LNCAP (cell line): Measurements from ENCODE around the gene MED1.

Source experiments
- TF ChIP-seq, protein P1 (sequence below): fragments of 450-650 bp; IDR thresholded peaks from 2 replicates; pipeline ENCODE4 v1.5.1; 2017; ENCODE audit warnings: mild to moderate bottlenecking

Gene MED1

DNA sequence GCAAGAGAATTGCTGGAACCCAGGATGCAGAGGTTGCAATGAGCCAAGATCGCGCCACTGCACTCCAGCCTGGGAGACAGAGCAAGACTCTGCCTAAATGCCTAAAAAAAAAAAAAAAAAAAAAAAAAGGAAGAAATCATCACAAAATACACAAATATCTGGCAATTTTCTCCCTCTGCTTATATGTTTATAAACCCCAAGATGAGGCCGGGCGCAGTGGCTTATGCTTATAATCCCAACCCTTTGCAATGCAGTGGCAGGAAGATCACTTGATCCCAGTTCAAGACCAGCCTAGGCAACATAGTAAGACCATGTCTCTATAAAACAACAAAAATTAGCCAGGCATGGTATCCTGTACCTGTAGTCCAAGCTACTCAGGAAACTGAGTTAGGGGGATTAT is 21.5 kb downstream of the MED1 start:
- TF ChIP-seq, protein P1, sequence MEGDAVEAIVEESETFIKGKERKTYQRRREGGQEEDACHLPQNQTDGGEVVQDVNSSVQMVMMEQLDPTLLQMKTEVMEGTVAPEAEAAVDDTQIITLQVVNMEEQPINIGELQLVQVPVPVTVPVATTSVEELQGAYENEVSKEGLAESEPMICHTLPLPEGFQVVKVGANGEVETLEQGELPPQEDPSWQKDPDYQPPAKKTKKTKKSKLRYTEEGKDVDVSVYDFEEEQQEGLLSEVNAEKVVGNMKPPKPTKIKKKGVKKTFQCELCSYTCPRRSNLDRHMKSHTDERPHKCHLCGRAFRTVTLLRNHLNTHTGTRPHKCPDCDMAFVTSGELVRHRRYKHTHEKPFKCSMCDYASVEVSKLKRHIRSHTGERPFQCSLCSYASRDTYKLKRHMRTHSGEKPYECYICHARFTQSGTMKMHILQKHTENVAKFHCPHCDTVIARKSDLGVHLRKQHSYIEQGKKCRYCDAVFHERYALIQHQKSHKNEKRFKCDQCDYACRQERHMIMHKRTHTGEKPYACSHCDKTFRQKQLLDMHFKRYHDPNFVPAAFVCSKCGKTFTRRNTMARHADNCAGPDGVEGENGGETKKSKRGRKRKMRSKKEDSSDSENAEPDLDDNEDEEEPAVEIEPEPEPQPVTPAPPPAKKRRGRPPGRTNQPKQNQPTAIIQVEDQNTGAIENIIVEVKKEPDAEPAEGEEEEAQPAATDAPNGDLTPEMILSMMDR, result no peak

DNA sequence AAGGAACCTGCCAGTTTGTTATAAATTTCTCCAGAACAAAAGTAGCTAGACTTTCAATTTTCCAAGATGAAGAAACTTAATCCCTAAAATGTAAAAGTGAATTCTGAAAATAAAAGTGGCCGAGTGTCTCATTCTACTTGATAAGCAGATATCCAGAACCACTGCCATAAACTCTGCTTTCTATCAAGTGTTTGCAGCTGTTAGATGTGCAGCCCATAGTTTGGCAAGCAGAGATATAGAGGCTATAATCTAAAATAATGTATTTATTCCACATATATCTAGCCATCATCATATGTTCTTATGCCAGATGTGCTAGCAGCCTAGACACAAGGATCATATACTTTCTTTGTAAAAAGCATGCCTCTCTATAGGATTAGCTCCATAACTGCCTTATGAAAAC is 34.9 kb downstream of the MED1 start:
- TF ChIP-seq, protein P1, result no peak

DNA sequence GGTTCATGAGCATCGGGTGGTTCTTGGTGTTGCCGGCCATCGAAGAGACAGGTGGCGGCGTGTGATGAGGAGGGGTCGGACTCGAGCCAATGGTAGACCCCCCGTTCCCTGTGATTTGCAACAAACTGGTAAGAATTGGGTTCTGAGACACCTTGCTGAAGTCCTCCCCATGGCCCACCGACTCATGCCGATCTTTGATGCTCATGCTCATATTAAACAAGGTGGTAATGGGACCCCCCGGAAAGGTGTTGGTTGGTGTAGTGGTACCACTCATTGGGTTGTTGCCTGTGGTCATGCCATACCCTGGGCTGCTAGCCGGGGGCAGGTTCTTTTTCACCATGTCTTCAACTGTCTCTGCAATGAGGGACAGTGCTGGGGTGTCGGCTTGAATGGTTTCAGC is 40.8 kb downstream of the MED1 start:
- TF ChIP-seq, protein P1, result no peak

DNA sequence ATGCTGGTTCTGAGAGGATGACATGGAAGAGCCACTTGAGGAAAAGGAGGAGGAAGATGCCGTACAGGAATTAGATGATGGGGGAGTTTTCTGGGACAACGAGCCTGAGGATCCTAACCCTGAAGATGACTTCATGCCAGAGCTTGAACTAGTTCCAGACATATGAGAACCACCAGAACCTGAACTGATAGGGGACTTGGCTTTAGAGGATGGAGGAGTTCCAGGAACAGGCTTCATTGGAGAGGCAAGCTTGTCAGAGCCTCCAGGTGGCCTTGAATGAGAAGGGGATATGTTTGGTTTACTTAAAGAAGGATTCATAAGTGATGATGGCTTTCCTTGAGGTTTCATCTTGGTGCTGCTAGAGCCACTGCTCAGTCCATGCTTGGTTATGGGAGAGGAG is 42.7 kb downstream of the MED1 start:
- TF ChIP-seq, protein P1, result no peak

DNA sequence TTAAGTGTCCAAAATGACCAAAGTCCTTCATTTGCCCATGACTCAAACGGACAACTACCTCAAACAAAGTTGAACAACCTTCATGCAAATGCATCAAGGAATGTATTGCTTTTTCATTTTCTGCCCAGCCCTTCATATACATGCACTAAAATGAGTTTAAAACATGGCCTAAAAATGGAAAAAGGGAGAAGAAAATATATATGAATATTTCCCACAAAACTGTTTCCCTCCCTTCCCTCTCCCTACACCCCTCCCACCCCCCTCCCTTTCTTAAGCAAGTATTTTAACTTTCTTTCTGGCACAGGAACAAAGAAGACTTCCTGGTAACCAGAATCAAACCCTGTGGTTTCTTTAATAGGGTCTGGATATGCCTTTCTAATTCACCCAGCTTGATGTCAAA is 44.1 kb downstream of the MED1 start:
- TF ChIP-seq, protein P1, result no peak

DNA sequence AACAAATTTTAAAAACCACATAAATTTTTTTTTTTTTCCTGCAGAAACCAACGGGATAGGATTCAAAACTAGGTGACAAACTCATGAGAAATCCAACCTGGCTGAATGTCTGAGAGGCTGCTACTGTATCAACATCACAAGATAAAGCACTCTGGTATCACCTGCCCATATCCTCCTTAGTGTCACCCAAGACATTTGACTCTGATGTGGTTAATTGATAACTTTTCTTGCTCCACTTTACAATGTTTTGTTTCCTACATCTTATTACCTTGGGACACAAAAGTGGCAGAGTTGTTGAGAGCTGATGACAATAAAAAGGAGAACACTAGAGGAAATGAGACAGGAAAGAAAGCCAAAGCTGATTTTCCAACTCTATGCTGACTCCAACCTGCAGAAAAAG is 45.6 kb downstream of the MED1 start:
- TF ChIP-seq, protein P1, result no peak

DNA sequence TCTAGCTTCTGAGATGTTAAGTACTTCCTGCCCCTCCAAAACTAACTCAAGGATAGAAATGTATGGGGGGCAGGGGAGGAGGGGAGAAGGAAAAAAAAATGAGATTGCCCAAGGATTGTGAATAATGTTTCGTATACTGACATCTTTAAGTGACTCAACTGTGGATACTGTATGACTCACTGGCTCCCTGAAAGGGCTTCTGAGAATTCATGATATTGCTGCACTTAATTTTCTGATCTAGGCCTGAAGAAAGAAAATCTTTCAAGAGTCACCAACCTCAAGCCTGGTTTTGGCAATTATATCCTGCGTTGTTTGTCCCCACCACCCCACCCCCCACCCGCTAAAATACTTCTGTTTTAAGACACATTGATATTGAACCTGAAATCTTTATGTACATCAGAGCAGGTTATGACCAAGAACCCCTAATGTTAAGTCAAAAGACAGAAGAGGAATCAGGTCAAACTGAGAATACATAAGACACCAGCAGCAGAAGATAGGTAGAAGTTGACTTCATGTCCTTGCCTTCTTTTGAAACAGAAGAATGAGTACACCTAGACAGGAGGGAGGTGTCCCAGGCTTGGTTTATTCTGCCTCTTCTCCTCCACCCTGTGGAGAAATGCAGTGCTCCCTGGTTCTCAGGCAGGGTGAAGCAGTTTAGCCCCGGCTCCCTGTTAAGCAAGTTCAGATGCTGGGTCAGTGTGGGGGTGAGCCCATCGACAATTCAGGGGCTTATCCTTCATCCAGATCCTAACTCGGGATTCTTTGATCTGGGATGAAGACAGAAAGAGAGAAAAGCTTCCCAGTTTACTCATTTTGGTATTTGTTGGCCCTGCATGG is 46.3 kb downstream of the MED1 start:
- TF ChIP-seq, protein P1, result no peak
